Panc1 (cell line): ENCODE measurements around the gene RAB28. TPM values are rescaled to one million over a fixed set of nuclear protein-coding genes. Genes with fewer than 3 reads are reported as not detected.

Experiments used
- ATAC-seq: fragments of 200-7000 bp; cut with Tn5 transposase; 2 replicates; pipeline ENCODE4 v1.9.1; 2020; ENCODE audit warnings: mild to moderate bottlenecking, moderate library complexity
- Bru-seq: library from RNA; stranded (reverse); fragments of 400-500 nt; gene quantifications from one replicate; lab custom pipeline; 2021; lab: Mats Ljungman, UMichigan
- BruChase-seq, 2 experiments: library from RNA; stranded (reverse); fragments of 400-500 nt; gene quantifications; one replicate each; lab custom pipeline; 2021; lab: Mats Ljungman, UMichigan
- BruUV-seq: library from RNA; stranded (reverse); fragments of 400-500 nt; replicated peaks from 2 replicates; lab custom pipeline; 2021; lab: Mats Ljungman, UMichigan
- CTCF ChIA-PET: fragments of 300-600 bp; sonication (Branson Sonifier 250); formaldehyde crosslinking; loops from one replicate; lab custom pipeline; 2022; ENCODE audit warnings: antibody characterized with exemption; lab: Charles Lee
- POLR2A ChIA-PET: fragments of 300-600 bp; sonication (Branson Sonifier 250); formaldehyde crosslinking; loops from one replicate; lab custom pipeline; 2022; ENCODE audit warnings: antibody characterized with exemption; lab: Charles Lee
- DNase-seq: peaks from one replicate; pipeline ENCODE4 v3.0.0-alpha.2; 2010; ENCODE audit warnings: low read depth, low spot score
- H3K27ac ChIP-seq: 2 replicates; pipeline ENCODE4 v1.5.1; 2011; ENCODE audit warnings: mild to moderate bottlenecking, low read length, inconsistent platforms
- H3K27me3 ChIP-seq: fragments of 200-500 bp; sonication (Bioruptor generic); 2 replicates; pipeline ENCODE4 v1.6.0; 2014; ENCODE audit warnings: low read length, inconsistent platforms; ENCODE audit not compliant: control insufficient read depth, insufficient read depth
- H3K36me3 ChIP-seq: fragments of 200-500 bp; sonication (Bioruptor generic); 2 replicates; pipeline ENCODE4 v1.5.1; 2014; ENCODE audit warnings: inconsistent platforms, mild to moderate bottlenecking, low read length, moderate library complexity; ENCODE audit not compliant: control insufficient read depth, insufficient read depth
- H3K4me1 ChIP-seq: 2 replicates; pipeline ENCODE4 v1.5.1; 2011; ENCODE audit warnings: inconsistent platforms, mild to moderate bottlenecking, low read length, moderate library complexity; ENCODE audit not compliant: control insufficient read depth, insufficient read depth
- H3K4me3 ChIP-seq, 2 experiments: 2 replicates each; pipeline ENCODE4 v1.5.1; 2011 to 2012; ENCODE audit warnings: low read depth in 2 of 2, low read length in 2 of 2, mild to moderate bottlenecking in 2 of 2, inconsistent platforms in 1 of 2, moderate library complexity in 1 of 2
- H3K9me3 ChIP-seq: fragments of 200-500 bp; sonication (Bioruptor generic); 2 replicates; pipeline ENCODE4 v1.5.1; 2014; ENCODE audit warnings: low read depth, mild to moderate bottlenecking, inconsistent platforms, low read length, moderate library complexity; ENCODE audit not compliant: control insufficient read depth, insufficient read depth
- CTCF ChIP-seq: fragments of 450-650 bp; IDR thresholded peaks from 2 replicates; pipeline ENCODE4 v1.5.1; 2017; ENCODE audit warnings: mild to moderate bottlenecking
- POLR2AphosphoS5 ChIP-seq: IDR thresholded peaks from 2 replicates; pipeline ENCODE4 v1.6.1; 2012; ENCODE audit warnings: mild to moderate bottlenecking, low read depth, low read length, moderate library complexity
- REST ChIP-seq, 2 experiments: IDR thresholded peaks; 2 replicates each; pipeline ENCODE4 v1.6.1; 2011 to 2012; ENCODE audit warnings: low read depth in 2 of 2, control low read depth in 1 of 2, low read length in 1 of 2, mild to moderate bottlenecking in 1 of 2, moderate library complexity in 1 of 2; ENCODE audit not compliant: insufficient read depth in 1 of 2
- SIN3A ChIP-seq: IDR thresholded peaks from 2 replicates; pipeline ENCODE4 v1.6.1; 2012; ENCODE audit warnings: low read depth, mild to moderate bottlenecking, low read length, moderate library complexity, borderline replicate concordance; ENCODE audit not compliant: insufficient read depth
- TCF7L2 ChIP-seq: IDR thresholded peaks from 2 replicates; pipeline ENCODE4 v1.6.1; 2011; ENCODE audit warnings: mild to moderate bottlenecking, low read depth, low read length, inconsistent platforms
- in situ Hi-C: cut with HindIII; loops from 2 replicates; pipeline ENCODE4 v1.10.0; 2016; ENCODE audit warnings: low sequenced_read_pairs, low pct_unique_long_range_greater_than_20kb
- intact Hi-C: fragments of 100-400 bp; cut with micrococcal nuclease; formaldehyde crosslinking; loops from one replicate; pipeline ENCODE4 v1.10.0; 2022; ENCODE audit not compliant: unreplicated experiment
- long read RNA-seq: library from polyadenylated mRNA; unstranded; transcript quantifications from one replicate; pipeline ENCODE4 v2.0.0, GENCODE V29; 2021; ENCODE audit not compliant: unreplicated experiment
- polyA plus RNA-seq: library from polyadenylated mRNA; unstranded; fragments of >200 nt; gene quantifications from one replicate; pipeline ENCODE4 v1.2.1, GENCODE V29; 2012; ENCODE audit warnings: missing spikeins; ENCODE audit not compliant: insufficient read length
- total RNA-seq: library from RNA; stranded (reverse); gene quantifications from one replicate; pipeline ENCODE4 v1.2.1, GENCODE V29; 2021; ENCODE audit not compliant: unreplicated experiment

RAB28 gene
- 10.2 TPM for total RNA-seq
- polyA plus RNA-seq: 7.9 TPM
- percentile 74 among the genes with signal in this experiment for Bru-seq, nascent RNA
- percentile 74 among the genes with signal in this experiment for BruChase-seq, experiment 1, labeled RNA remaining after a 2-hour chase
- percentile 59 among the genes with signal in this experiment for BruChase-seq, experiment 2, labeled RNA remaining after a 6-hour chase
- long read RNA-seq, transcript RAB28-202 (7 exons, 1,715 nt): major isoform, 23 of 50 reads
- long read RNA-seq, transcript RAB28-201 (8 exons, 1,810 nt): minor isoform, 7 of 50 reads
- long read RNA-seq, partial matches to known transcripts: 7 of 50 reads
- long read RNA-seq, other reads (novel, unspliced or antisense): 8 of 50 reads

GRCh38 chr4:13484122-13484748 is at the start of gene RAB28:
Gene RAB28, minus strand, starts transcription at chr4:13484340.
- H3K4me3 ChIP-seq: peak within 1 kb of the TSS; percentile 70 to 85
- ATAC-seq (peak; percentile 96), DNase-seq (peak; percentile 75)
- POLR2A ChIA-PET: no interaction called here
- no peaks in the 10 kb centered on the region for H3K27me3 ChIP-seq
- in situ Hi-C loops: no loop called here
- CTCF ChIA-PET: interaction anchor here (0.6 kb wide), 1 partner anchor 376 kb away, joined by 3 read pairs; no protein-coding TSS in a partner anchor
- BruUV-seq: no TSS peak
- peak within 1 kb of the TSS; percentile 92 for H3K27ac ChIP-seq
- TF ChIP-seq CTCF (no peak), POLR2AphosphoS5 (peak; percentile 24)
- no peaks in the 10 kb centered on the region for H3K9me3 ChIP-seq
- intact Hi-C loops: no loop called here
- H3K4me1 ChIP-seq: peaks cover 7% of the 10 kb centered on the region; the same call in 1 of the 2 replicates
- H3K36me3 ChIP-seq: no peaks in the 10 kb centered on the region; the same call in none of the 2 replicates

- intact Hi-C loops: no loop called here
- no peaks in the 10 kb centered on the region for H3K36me3 ChIP-seq
- H3K4me1 ChIP-seq: no peaks in the 10 kb centered on the region
- H3K4me3 ChIP-seq: no peak overlapping the region
- ChIA-PET POLR2A (no interaction called here), CTCF (no interaction called here)
- BruUV-seq: no TSS peak
- in situ Hi-C loops: no loop called here
- no peak for DNase-seq
- ATAC-seq: no peak
- H3K9me3 ChIP-seq: no peaks in the 10 kb centered on the region
- H3K27me3 ChIP-seq: no peaks in the 10 kb centered on the region
- TF ChIP-seq REST (IDR thresholded peaks at IDR 0.05; ENCODE audit: insufficient read depth in 1 of 2, low read depth in 2 of 2, low read length in 1 of 2): no peak
- no peak for TF ChIP-seq TCF7L2
- TF ChIP-seq SIN3A: no peak
- no peak for TF ChIP-seq POLR2AphosphoS5
- no peak for TF ChIP-seq CTCF
- H3K27ac ChIP-seq: no peak overlapping the region
Observed at GRCh38 chr4:13531625-13531998, 47.5 kb upstream of the RAB28 start.
